Fibroblast of lung (primary cell): ENCODE measurements around the gene AFAP1L1. TPM values are rescaled to one million over a fixed set of nuclear protein-coding genes. Genes with fewer than 3 reads are reported as not detected.

Experiments used
- DNase-seq, 2 donors: peaks; one replicate each; pipeline versions ENCODE4 v3.0.0 to v3.0.0-alpha.2; 2010; ENCODE audit warnings: low read depth in 2 of 2
- H2AFZ ChIP-seq: 2 replicates; pipeline ENCODE4 v1.5.1; 2012; ENCODE audit warnings: low read length, control low read depth, inconsistent platforms
- H3K27ac ChIP-seq: 2 replicates; pipeline ENCODE4 v1.5.1; 2011; ENCODE audit warnings: low read length, control low read depth; ENCODE audit not compliant: insufficient read depth
- H3K27me3 ChIP-seq: 2 replicates; pipeline ENCODE4 v1.5.1; 2011; ENCODE audit warnings: mild to moderate bottlenecking, low read length; ENCODE audit not compliant: control insufficient read depth, insufficient read depth
- H3K36me3 ChIP-seq: 2 replicates; pipeline ENCODE4 v1.5.1; 2011; ENCODE audit warnings: low read length; ENCODE audit not compliant: control insufficient read depth, insufficient read depth
- H3K4me1 ChIP-seq: 2 replicates; pipeline ENCODE4 v1.5.1; 2011; ENCODE audit warnings: low read length; ENCODE audit not compliant: control insufficient read depth, insufficient read depth; ENCODE audit errors: extremely low read depth
- H3K4me2 ChIP-seq: 2 replicates; pipeline ENCODE4 v1.5.1; 2011; ENCODE audit warnings: low read length, control low read depth; ENCODE audit not compliant: insufficient read depth; ENCODE audit errors: extremely low read depth
- H3K4me3 ChIP-seq, 4 experiments: fragments of 200-600 bp in 1 of 4; sonication (generic) in 1 of 4; replicated peaks in 1 of 4; 2 replicates each; pipeline ENCODE4 v1.5.1; 2011 to 2016; ENCODE audit warnings: low read length in 4 of 4, low read depth in 3 of 4, mild to moderate bottlenecking in 3 of 4, control low read depth in 2 of 4, inconsistent platforms in 1 of 4, mixed read lengths in 1 of 4; ENCODE audit not compliant: insufficient read depth in 1 of 4; ENCODE audit errors: control extremely low read depth in 1 of 4
- H3K79me2 ChIP-seq: 2 replicates; pipeline ENCODE4 v1.5.1; 2012; ENCODE audit warnings: mild to moderate bottlenecking, low read length, inconsistent platforms; ENCODE audit not compliant: control insufficient read depth, insufficient read depth
- H3K9ac ChIP-seq: 2 replicates; pipeline ENCODE4 v1.5.1; 2011; ENCODE audit warnings: mild to moderate bottlenecking, low read length, control low read depth; ENCODE audit not compliant: insufficient read depth
- H3K9me3 ChIP-seq: 2 replicates; pipeline ENCODE4 v1.5.1; 2012; ENCODE audit warnings: low read depth, low read length; ENCODE audit not compliant: control insufficient read depth, insufficient read depth
- H4K20me1 ChIP-seq: 2 replicates; pipeline ENCODE4 v1.5.1; 2011; ENCODE audit warnings: low read length; ENCODE audit not compliant: control insufficient read depth, insufficient read depth; ENCODE audit errors: extremely low read depth
- EZH2 ChIP-seq: IDR thresholded peaks from 2 replicates; pipeline ENCODE4 v1.5.1; 2012; ENCODE audit warnings: low read length, control low read depth, mild to moderate bottlenecking; ENCODE audit errors: missing control alignments
- polyA plus RNA-seq, 2 donors: library from polyadenylated mRNA; depleted of rRNA in 1 of 2; stranded (reverse) in 1 of 2; unstranded in 1 of 2; fragments of >200 nt; gene quantifications; 2 replicates each; pipeline ENCODE4 v1.2.1, GENCODE V29; 2011 to 2012; ENCODE audit warnings: missing spikeins in 1 of 2
- total RNA-seq: library from RNA; depleted of rRNA; stranded (reverse); fragments of >200 nt; gene quantifications from 2 replicates; pipeline ENCODE4 v1.2.1, GENCODE V29; 2014
- TF ChIP-seq, protein P1 (sequence below), 2 donors: IDR thresholded peaks in 1 of 2; conservative IDR thresholded peaks in 1 of 2; 1 replicate in 1 of 2; 2 replicates in 1 of 2; pipeline ENCODE4 v1.5.1; 2011 to 2012; ENCODE audit warnings: low read length in 2 of 2, control low read depth in 1 of 2, inconsistent platforms in 1 of 2, low read depth in 1 of 2, mild to moderate bottlenecking in 1 of 2

Gene AFAP1L1
- total and polyA plus RNA-seq, 2 donors (not counting 1 experiment from before 2014, with no cell fraction given): 3.0 to 7.1 TPM

DNA sequence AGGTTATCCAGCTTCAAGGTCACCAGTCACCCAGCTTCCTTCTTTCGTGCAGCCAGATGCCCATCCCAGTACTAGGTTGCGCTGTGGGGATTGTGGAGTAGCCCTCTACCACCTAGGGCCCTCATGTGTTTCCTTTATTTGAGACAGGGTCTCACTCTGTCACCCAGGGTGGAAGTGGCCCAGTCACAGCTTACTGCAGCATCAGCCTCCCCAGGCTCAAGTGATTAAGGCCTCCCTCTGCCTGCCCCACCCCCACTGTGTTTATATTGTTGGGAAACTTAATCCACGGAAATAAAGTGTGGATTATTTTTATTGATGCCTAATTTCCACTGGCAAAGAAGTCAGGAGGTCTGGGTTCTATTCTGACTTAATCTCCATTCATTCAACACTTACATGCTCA lies 103.1 kb downstream of the AFAP1L1 start:
- H3K79me2 ChIP-seq: no peaks in the 10 kb centered on the region
- H3K4me2 ChIP-seq: no peak overlapping the region
- H3K27ac ChIP-seq: no peak overlapping the region
- no peaks in the 10 kb centered on the region for H3K9me3 ChIP-seq
- no peak overlapping the region for H3K4me3 ChIP-seq
- no peak overlapping the region for H2AFZ ChIP-seq
- H3K27me3 ChIP-seq: no peaks in the 10 kb centered on the region
- no peaks in the 10 kb centered on the region for H3K36me3 ChIP-seq
- no peaks in the 10 kb centered on the region for H3K4me1 ChIP-seq
- DNase-seq: no peak
- H4K20me1 ChIP-seq: no peaks in the 10 kb centered on the region
- H3K9ac ChIP-seq: no peak overlapping the region
- TF ChIP-seq, protein P1, sequence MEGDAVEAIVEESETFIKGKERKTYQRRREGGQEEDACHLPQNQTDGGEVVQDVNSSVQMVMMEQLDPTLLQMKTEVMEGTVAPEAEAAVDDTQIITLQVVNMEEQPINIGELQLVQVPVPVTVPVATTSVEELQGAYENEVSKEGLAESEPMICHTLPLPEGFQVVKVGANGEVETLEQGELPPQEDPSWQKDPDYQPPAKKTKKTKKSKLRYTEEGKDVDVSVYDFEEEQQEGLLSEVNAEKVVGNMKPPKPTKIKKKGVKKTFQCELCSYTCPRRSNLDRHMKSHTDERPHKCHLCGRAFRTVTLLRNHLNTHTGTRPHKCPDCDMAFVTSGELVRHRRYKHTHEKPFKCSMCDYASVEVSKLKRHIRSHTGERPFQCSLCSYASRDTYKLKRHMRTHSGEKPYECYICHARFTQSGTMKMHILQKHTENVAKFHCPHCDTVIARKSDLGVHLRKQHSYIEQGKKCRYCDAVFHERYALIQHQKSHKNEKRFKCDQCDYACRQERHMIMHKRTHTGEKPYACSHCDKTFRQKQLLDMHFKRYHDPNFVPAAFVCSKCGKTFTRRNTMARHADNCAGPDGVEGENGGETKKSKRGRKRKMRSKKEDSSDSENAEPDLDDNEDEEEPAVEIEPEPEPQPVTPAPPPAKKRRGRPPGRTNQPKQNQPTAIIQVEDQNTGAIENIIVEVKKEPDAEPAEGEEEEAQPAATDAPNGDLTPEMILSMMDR (conservative IDR thresholded peaks at IDR 0.05 in 1 of 2, IDR thresholded peaks at IDR 0.05 in 1 of 2; ENCODE audit: low read depth in 1 of 2, low read length in 2 of 2): no peak
- no peak for TF ChIP-seq EZH2

GRCh38 chr5:149375434-149375833 lies 103.8 kb downstream of the AFAP1L1 start:
- TF ChIP-seq, protein P1 (conservative IDR thresholded peaks at IDR 0.05 in 1 of 2, IDR thresholded peaks at IDR 0.05 in 1 of 2; ENCODE audit: low read depth in 1 of 2, low read length in 2 of 2): no peak
- TF ChIP-seq EZH2: no peak
- Histone ChIP-seq H3K4me1 (no peaks in the 10 kb centered on the region), H3K27ac (no peak overlapping the region), H4K20me1 (no peaks in the 10 kb centered on the region), H3K9me3 (no peaks in the 10 kb centered on the region), H3K79me2 (no peaks in the 10 kb centered on the region), H3K4me3 (no peak overlapping the region), H3K27me3 (no peaks in the 10 kb centered on the region), H3K36me3 (no peaks in the 10 kb centered on the region), H2AFZ (no peak overlapping the region), H3K9ac (no peak overlapping the region), H3K4me2 (no peak overlapping the region)
- no peak for DNase-seq

GRCh38 chr5:149376104-149376503 lies 104.4 kb downstream of the AFAP1L1 start:
- Histone ChIP-seq H3K36me3 (no peaks in the 10 kb centered on the region), H3K79me2 (no peaks in the 10 kb centered on the region), H3K27ac (no peak overlapping the region), H3K4me1 (no peaks in the 10 kb centered on the region), H3K4me3 (no peak overlapping the region), H3K9me3 (no peaks in the 10 kb centered on the region), H2AFZ (no peak overlapping the region), H3K9ac (no peak overlapping the region), H3K4me2 (no peak overlapping the region), H4K20me1 (no peaks in the 10 kb centered on the region), H3K27me3 (no peaks in the 10 kb centered on the region)
- no peak for TF ChIP-seq EZH2
- TF ChIP-seq, protein P1 (conservative IDR thresholded peaks at IDR 0.05 in 1 of 2, IDR thresholded peaks at IDR 0.05 in 1 of 2; ENCODE audit: low read depth in 1 of 2, low read length in 2 of 2): no peak
- no peak for DNase-seq
